HUES48 (cell line): ENCODE data around the gene CHCHD4.

ENCODE experiments used
- H3K27ac ChIP-seq: one replicate; pipeline ENCODE4 v1.7.0; 2013; ENCODE audit warnings: low read depth, low read length, inconsistent platforms
- H3K27me3 ChIP-seq: 2 replicates; pipeline ENCODE4 v1.6.1; 2013; ENCODE audit warnings: mild to moderate bottlenecking, low read length; ENCODE audit not compliant: control insufficient read depth, insufficient read depth
- H3K36me3 ChIP-seq: 2 replicates; pipeline ENCODE4 v1.6.1; 2013; ENCODE audit warnings: low read length; ENCODE audit not compliant: control insufficient read depth, insufficient read depth
- H3K4me1 ChIP-seq: 2 replicates; pipeline ENCODE4 v1.6.1; 2013; ENCODE audit warnings: mild to moderate bottlenecking, low read length; ENCODE audit not compliant: control insufficient read depth, insufficient read depth
- H3K4me3 ChIP-seq: 2 replicates; pipeline ENCODE4 v1.5.1; 2013; ENCODE audit warnings: mild to moderate bottlenecking, low read depth, low read length
- H3K9ac ChIP-seq: 2 replicates; pipeline ENCODE4 v1.6.1; 2013; ENCODE audit warnings: mild to moderate bottlenecking, low read depth, low read length, moderate library complexity
- H3K9me3 ChIP-seq: 2 replicates; pipeline ENCODE4 v1.6.1; 2013; ENCODE audit warnings: low read length; ENCODE audit not compliant: control insufficient read depth, insufficient read depth

Gene CHCHD4

DNA sequence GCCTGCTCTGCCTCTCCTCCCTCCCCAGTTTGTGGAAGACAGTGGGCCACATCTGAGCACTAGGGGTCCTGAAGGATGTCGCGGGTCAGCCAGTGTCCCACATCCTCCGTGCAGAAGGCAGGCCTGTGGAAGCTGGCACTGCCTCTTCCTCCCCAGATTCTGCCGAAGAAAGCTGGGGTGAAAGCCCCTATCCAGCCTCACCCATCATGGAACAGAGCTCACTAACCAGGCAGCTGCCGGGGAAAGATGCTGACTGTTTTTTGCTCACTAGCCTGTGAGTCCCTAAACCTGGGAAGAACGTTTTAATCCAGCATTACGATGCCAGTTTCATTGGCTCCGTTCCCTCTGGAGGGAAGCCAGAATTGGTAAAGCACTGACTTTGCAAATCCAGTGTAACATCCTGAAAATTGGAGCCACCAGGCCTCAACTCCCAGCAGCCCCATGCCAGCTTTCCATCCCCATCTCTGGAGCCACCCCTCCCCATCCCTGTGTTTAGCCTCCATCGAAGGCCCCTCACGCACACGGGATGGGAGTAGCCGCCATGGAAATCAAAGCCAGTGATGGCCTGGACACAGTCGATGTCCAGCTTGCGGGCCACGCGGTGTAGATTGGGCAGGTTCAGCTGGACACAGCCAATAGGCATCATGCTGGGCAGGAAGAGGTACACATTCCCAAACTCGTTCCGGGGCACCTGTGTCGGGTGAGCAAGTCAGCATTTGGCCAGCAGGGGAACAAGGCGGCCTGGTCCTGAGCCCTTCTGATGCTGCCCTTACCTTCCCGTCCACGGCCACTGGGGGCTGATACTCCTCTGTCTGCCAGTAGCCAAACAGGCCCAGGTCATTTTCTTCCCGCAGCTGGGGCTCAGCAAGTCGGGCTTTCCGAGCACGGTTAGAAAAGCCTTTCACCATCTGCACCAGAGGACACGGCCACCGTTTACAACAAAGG lies 23.6 kb upstream of the CHCHD4 start:
- Histone ChIP-seq H3K9me3 (no peaks in the 10 kb centered on the region), H3K36me3 (peaks cover 52% of the 10 kb centered on the region), H3K4me1 (peaks cover 14% of the 10 kb centered on the region), H3K27ac (peak overlapping the region; percentile 22), H3K27me3 (no peaks in the 10 kb centered on the region), H3K4me3 (no peak overlapping the region), H3K9ac (no peak overlapping the region)

GRCh38 chr3:14147617-14148016 lies 22.9 kb upstream of the CHCHD4 start:
- Histone ChIP-seq H3K27me3 (no peaks in the 10 kb centered on the region), H3K36me3 (peaks cover 53% of the 10 kb centered on the region), H3K9me3 (no peaks in the 10 kb centered on the region), H3K9ac (no peak overlapping the region), H3K4me1 (peaks cover 19% of the 10 kb centered on the region), H3K27ac (peak overlapping the region; percentile 36), H3K4me3 (no peak overlapping the region)

GRCh38 chr3:14147066-14147435 lies 22.4 kb upstream of the CHCHD4 start:
- Histone ChIP-seq H3K27ac (peak overlapping the region; percentile 36), H3K9me3 (no peaks in the 10 kb centered on the region), H3K36me3 (peaks cover 53% of the 10 kb centered on the region), H3K9ac (no peak overlapping the region), H3K27me3 (no peaks in the 10 kb centered on the region), H3K4me3 (no peak overlapping the region), H3K4me1 (peaks cover 19% of the 10 kb centered on the region)

GRCh38 chr3:14146381-14147065 lies 21.9 kb upstream of the CHCHD4 start:
- Histone ChIP-seq H3K9ac (no peak overlapping the region), H3K36me3 (peaks cover 53% of the 10 kb centered on the region), H3K27me3 (no peaks in the 10 kb centered on the region), H3K4me1 (peaks cover 19% of the 10 kb centered on the region), H3K4me3 (no peak overlapping the region), H3K27ac (no peak overlapping the region), H3K9me3 (no peaks in the 10 kb centered on the region)

GRCh38 chr3:14145670-14146380 lies 21.2 kb upstream of the CHCHD4 start:
- no peak overlapping the region for H3K9ac ChIP-seq

GRCh38 chr3:14145236-14145635 lies 20.6 kb upstream of the CHCHD4 start:
- H3K9me3 ChIP-seq, result no peaks in the 10 kb centered on the region
- H3K9ac ChIP-seq, result peak overlapping the region; percentile 36; the same call in 1 of the 2 replicates
- no peak overlapping the region for H3K4me3 ChIP-seq
- peaks cover 19% of the 10 kb centered on the region for H3K4me1 ChIP-seq
- peaks cover 62% of the 10 kb centered on the region for H3K36me3 ChIP-seq
- H3K27me3 ChIP-seq, result no peaks in the 10 kb centered on the region
- peak overlapping the region; percentile 97 for H3K27ac ChIP-seq

More at GRCh38 chr3:14145670-14146380, 21.2 kb upstream of the CHCHD4 start:
- Histone ChIP-seq H3K4me1 (peaks cover 19% of the 10 kb centered on the region), H3K36me3 (peaks cover 56% of the 10 kb centered on the region), H3K27ac (peak overlapping the region; percentile 97), H3K4me3 (no peak overlapping the region), H3K9me3 (no peaks in the 10 kb centered on the region), H3K27me3 (no peaks in the 10 kb centered on the region)

DNA sequence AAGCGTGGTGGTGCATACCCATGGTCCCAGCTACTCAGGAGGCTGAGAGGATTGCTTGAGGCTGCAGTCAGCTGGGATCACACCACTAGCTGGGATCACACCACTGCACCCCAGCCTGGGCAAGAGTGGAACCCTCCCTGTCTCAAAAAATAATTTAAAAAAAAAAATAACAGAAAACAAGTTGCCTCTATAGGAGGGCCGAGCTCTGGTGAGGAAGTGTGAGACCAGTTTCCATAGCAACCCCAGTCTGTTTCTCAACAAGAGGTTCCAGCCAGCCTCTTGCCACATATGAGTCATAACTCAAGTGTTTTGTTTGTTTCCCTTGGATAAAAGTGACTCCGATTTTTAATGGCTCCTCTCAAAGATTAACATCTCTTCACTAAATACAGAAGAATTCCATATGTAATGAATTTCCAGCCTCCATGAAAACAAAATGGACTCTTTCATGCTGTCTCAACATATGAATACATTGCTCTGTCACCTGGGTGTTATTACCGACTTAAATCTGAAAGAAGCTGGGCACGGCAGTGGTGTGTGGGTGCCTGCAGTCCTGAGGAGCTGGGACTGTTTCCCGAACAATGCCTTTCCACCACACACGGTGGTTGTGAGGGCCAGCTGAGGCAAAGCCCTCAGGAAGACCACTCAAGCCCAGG lies 19.9 kb upstream of the CHCHD4 start:
- peak overlapping the region; percentile 38 for H3K9ac ChIP-seq
- no peak overlapping the region for H3K4me3 ChIP-seq
- no peaks in the 10 kb centered on the region for H3K9me3 ChIP-seq
- H3K36me3 ChIP-seq, result peaks cover 62% of the 10 kb centered on the region
- peaks cover 19% of the 10 kb centered on the region for H3K4me1 ChIP-seq
- H3K27me3 ChIP-seq, result no peaks in the 10 kb centered on the region
- H3K27ac ChIP-seq, result peak overlapping the region; percentile 97

GRCh38 chr3:14143271-14144225 lies 18.9 kb upstream of the CHCHD4 start:
- H3K36me3 ChIP-seq, result peaks cover 70% of the 10 kb centered on the region
- no peak overlapping the region for H3K4me3 ChIP-seq
- no peaks in the 10 kb centered on the region for H3K27me3 ChIP-seq
- peaks cover 19% of the 10 kb centered on the region for H3K4me1 ChIP-seq
- peak overlapping the region; percentile 38; the same call in 1 of the 2 replicates for H3K9ac ChIP-seq
- no peaks in the 10 kb centered on the region for H3K9me3 ChIP-seq
- peak overlapping the region; percentile 97 for H3K27ac ChIP-seq

DNA sequence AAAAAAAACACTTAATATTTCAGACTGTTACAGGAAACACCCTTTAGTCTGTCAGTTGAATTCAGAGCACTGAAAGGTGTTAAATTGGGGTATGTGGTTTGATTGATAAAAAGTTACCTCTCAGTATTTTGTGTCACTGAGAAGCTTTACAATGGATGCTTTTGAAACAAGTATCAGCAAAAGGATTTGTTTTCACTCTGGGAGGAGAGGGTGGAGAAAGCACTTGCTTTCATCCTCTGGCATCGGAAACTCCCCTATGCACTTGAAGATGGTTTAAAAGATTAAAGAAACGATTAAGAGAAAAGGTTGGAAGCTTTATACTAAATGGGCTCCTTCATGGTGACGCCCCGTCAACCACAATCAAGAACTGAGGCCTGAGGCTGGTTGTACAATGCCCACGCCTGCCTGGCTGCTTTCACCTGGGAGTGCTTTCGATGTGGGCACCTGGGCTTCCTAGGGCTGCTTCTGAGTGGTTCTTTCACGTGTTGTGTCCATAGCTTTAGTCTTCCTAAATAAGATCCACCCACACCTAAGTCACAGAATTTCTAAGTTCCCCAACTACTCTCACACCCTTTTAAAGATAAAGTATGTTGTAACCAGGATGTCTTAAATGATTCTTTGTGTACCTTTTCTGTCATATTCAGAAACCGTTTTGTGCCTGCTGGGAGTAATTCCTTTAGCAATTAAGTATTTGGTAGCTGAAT lies 18.0 kb upstream of the CHCHD4 start:
- Histone ChIP-seq H3K27me3 (no peaks in the 10 kb centered on the region), H3K4me1 (peaks cover 11% of the 10 kb centered on the region; the same call in 1 of the 2 replicates), H3K27ac (peak overlapping the region; percentile 97), H3K36me3 (peaks cover 71% of the 10 kb centered on the region), H3K4me3 (no peak overlapping the region), H3K9ac (no peak overlapping the region), H3K9me3 (no peaks in the 10 kb centered on the region)
